ENCODE data around the gene FGF2.
"Not testable (repeated sequence)": the region's sequence is repeated elsewhere in the genome, so short reads cannot be mapped to it uniquely, and the experiment has no call there.

GRCh38 chr4:122945136-122945535 lies 118.5 kb downstream of the FGF2 start:
- not testable (repeated sequence) for TF ChIP-seq CTCF (IDR thresholded peaks at IDR 0.05; ENCODE audit: low read length); EZH2 (optimal IDR thresholded peaks at IDR 0.05; ENCODE audit: low read depth, low read length)

Measured in MM.1S (cell line).